ENCODE data around the gene ALG14. TPM values are rescaled to one million over a fixed set of nuclear protein-coding genes. Genes with fewer than 3 reads are reported as not detected.

ALG14 gene
- total and polyA plus RNA-seq, 2 donors (not counting 1 experiment from before 2014, with no cell fraction given): 0.92 to 2.6 TPM

GRCh38 chr1:95028954-95029353 lies 43.8 kb downstream of the ALG14 start:
- Histone ChIP-seq H3K4me2 (replicated peaks; ENCODE audit: low read depth, low read length, poor library complexity, severe bottlenecking) (no peak overlapping the region), H3K9me3 (ENCODE audit: control extremely low read depth in 1 of 3, control insufficient read depth in 2 of 3, insufficient read depth in 1 of 3, low read length in 2 of 3) (peaks cover 0 to 5% (median 1%) of the 10 kb centered on the region in 3 donors), H3K36me3 (replicated peaks in 1 of 2; ENCODE audit: control extremely low read depth in 1 of 2, control insufficient read depth in 1 of 2, extremely low read depth in 1 of 2, insufficient read depth in 2 of 2, low read length in 1 of 2) (peaks cover 2 to 4% of the 10 kb centered on the region in 2 experiments), H3K27me3 (replicated peaks in 1 of 4; ENCODE audit: control extremely low read depth in 1 of 4, control insufficient read depth in 3 of 4, insufficient read depth in 4 of 4, low read length in 3 of 4) (no peaks in the 10 kb centered on the region), H3K79me2 (ENCODE audit: control insufficient read depth, insufficient read depth, low read length) (no peaks in the 10 kb centered on the region), H3K4me1 (ENCODE audit: control insufficient read depth in 2 of 2, insufficient read depth in 2 of 2, low read length in 2 of 2) (no peaks in the 10 kb centered on the region), H2AFZ (ENCODE audit: insufficient read depth, low read depth, low read length, poor library complexity, severe bottlenecking) (no peak overlapping the region), H3K27ac (ENCODE audit: low read length in 2 of 2) (no peak overlapping the region), H3K4me3 (ENCODE audit: control extremely low read depth in 1 of 5, extremely low read depth in 1 of 5, insufficient read depth in 1 of 5, low read depth in 2 of 5, low read length in 4 of 5) (no peak overlapping the region), H3K9ac (ENCODE audit: low read length) (no peak overlapping the region), H4K20me1 (ENCODE audit: control insufficient read depth, insufficient read depth, low read length, poor library complexity, severe bottlenecking) (no peaks in the 10 kb centered on the region)
- Mint-ChIP-seq H3K4me1 (no peaks in the 10 kb centered on the region), H3K27ac (no peak overlapping the region), H3K9me3 (ENCODE audit: insufficient read depth) (no peaks in the 10 kb centered on the region), H3K4me3 (no peak overlapping the region), H3K27me3 (no peaks in the 10 kb centered on the region)
- intact Hi-C loops (cut with micrococcal nuclease): no loop called here
- DNase-seq (no peak), ATAC-seq (ENCODE audit: low read depth) (no peak)
- CTCF ChIA-PET: interaction anchor here (0.8 to 1.9 kb wide), 5 partner anchors 14 to 177 kb away, joined by 3 to 8 read pairs (median 3); no protein-coding TSS in a partner anchor
- no peak for TF ChIP-seq CTCF (IDR thresholded peaks at IDR 0.05)
- no peak for TF ChIP-seq EZH2 (IDR thresholded peaks at IDR 0.05; ENCODE audit: borderline replicate concordance, insufficient read depth, low read depth, low read length, poor library complexity, severe bottlenecking)
- POLR2A ChIA-PET: no interaction called here

- no peaks in the 10 kb centered on the region for H4K20me1 ChIP-seq (ENCODE audit: control insufficient read depth, insufficient read depth, low read length, poor library complexity, severe bottlenecking)
- H3K9me3 Mint-ChIP-seq (ENCODE audit: insufficient read depth): no peaks in the 10 kb centered on the region
- H3K4me1 Mint-ChIP-seq: no peaks in the 10 kb centered on the region
- no peak overlapping the region for H3K4me2 ChIP-seq (replicated peaks; ENCODE audit: low read depth, low read length, poor library complexity, severe bottlenecking)
- no peaks in the 10 kb centered on the region for H3K27me3 Mint-ChIP-seq
- H3K9me3 ChIP-seq (ENCODE audit: control extremely low read depth in 1 of 3, control insufficient read depth in 2 of 3, insufficient read depth in 1 of 3, low read length in 2 of 3): peaks cover 0 to 5% (median 1%) of the 10 kb centered on the region in 3 donors
- H3K4me3 Mint-ChIP-seq: no peak overlapping the region
- 100% methylated on average over 1 of the region's 4 CpGs for WGBS (ENCODE audit: insufficient coverage)
- H3K9ac ChIP-seq (ENCODE audit: low read length): no peak overlapping the region
- ATAC-seq (ENCODE audit: low read depth) (no peak), DNase-seq (no peak)
- H3K27ac Mint-ChIP-seq: no peak overlapping the region
- peaks cover 2 to 4% of the 10 kb centered on the region in 2 experiments for H3K36me3 ChIP-seq (replicated peaks in 1 of 2; ENCODE audit: control extremely low read depth in 1 of 2, control insufficient read depth in 1 of 2, extremely low read depth in 1 of 2, insufficient read depth in 2 of 2, low read length in 1 of 2)
- H2AFZ ChIP-seq (ENCODE audit: insufficient read depth, low read depth, low read length, poor library complexity, severe bottlenecking): no peak overlapping the region
- no peak overlapping the region for H3K4me3 ChIP-seq (ENCODE audit: control extremely low read depth in 1 of 5, extremely low read depth in 1 of 5, insufficient read depth in 1 of 5, low read depth in 2 of 5, low read length in 4 of 5)
- no peak overlapping the region for H3K27ac ChIP-seq (ENCODE audit: low read length in 2 of 2)
- ChIA-PET POLR2A (no interaction called here), CTCF (interaction anchor here (4.8 kb wide), 1 partner anchor 173 kb away, joined by 19 read pairs; no protein-coding TSS in a partner anchor)
- intact Hi-C loops (cut with micrococcal nuclease): no loop called here
- no peak for TF ChIP-seq CTCF (IDR thresholded peaks at IDR 0.05)
- no peak for TF ChIP-seq EZH2 (IDR thresholded peaks at IDR 0.05; ENCODE audit: borderline replicate concordance, insufficient read depth, low read depth, low read length, poor library complexity, severe bottlenecking)
- H3K4me1 ChIP-seq (ENCODE audit: control insufficient read depth in 2 of 2, insufficient read depth in 2 of 2, low read length in 2 of 2): no peaks in the 10 kb centered on the region
- H3K27me3 ChIP-seq (replicated peaks in 1 of 4; ENCODE audit: control extremely low read depth in 1 of 4, control insufficient read depth in 3 of 4, insufficient read depth in 4 of 4, low read length in 3 of 4): no peaks in the 10 kb centered on the region
- H3K79me2 ChIP-seq (ENCODE audit: control insufficient read depth, insufficient read depth, low read length): no peaks in the 10 kb centered on the region
Observed at GRCh38 chr1:95027046-95027445, 45.7 kb downstream of the ALG14 start.
